PFSK-1 (cell line): ENCODE results near the gene TGFBR1.

Experiments
- FOXP2 ChIP-seq: optimal IDR thresholded peaks from 2 replicates; pipeline ENCODE3; 2011; ENCODE audit warnings: borderline replicate concordance, control low read depth, inconsistent platforms; ENCODE audit not compliant: insufficient read depth; ENCODE audit errors: extremely low read length, extremely low read depth
- POLR2AphosphoS5 ChIP-seq: IDR thresholded peaks from 2 replicates; pipeline ENCODE4 v1.6.1; 2012; ENCODE audit warnings: low read depth, mild to moderate bottlenecking, control low read depth, low read length, moderate library complexity
- REST ChIP-seq, 2 experiments: IDR thresholded peaks; 2 replicates each; pipeline versions ENCODE4 v1.6.1 to v1.8.0; 2011 to 2012; ENCODE audit warnings: low read depth in 2 of 2, low read length in 2 of 2, control low read depth in 1 of 2, inconsistent platforms in 1 of 2, mild to moderate bottlenecking in 1 of 2, moderate library complexity in 1 of 2; ENCODE audit not compliant: insufficient read depth in 1 of 2
- SIN3A ChIP-seq: IDR thresholded peaks from 2 replicates; pipeline ENCODE4 v1.6.1; 2012; ENCODE audit warnings: mild to moderate bottlenecking, low read length, moderate library complexity, borderline replicate concordance; ENCODE audit not compliant: insufficient read depth
- TAF1 ChIP-seq: IDR thresholded peaks from 2 replicates; pipeline ENCODE4 v1.6.1; 2012; ENCODE audit warnings: low read length, control low read depth, borderline replicate concordance; ENCODE audit not compliant: insufficient read depth

DNA sequence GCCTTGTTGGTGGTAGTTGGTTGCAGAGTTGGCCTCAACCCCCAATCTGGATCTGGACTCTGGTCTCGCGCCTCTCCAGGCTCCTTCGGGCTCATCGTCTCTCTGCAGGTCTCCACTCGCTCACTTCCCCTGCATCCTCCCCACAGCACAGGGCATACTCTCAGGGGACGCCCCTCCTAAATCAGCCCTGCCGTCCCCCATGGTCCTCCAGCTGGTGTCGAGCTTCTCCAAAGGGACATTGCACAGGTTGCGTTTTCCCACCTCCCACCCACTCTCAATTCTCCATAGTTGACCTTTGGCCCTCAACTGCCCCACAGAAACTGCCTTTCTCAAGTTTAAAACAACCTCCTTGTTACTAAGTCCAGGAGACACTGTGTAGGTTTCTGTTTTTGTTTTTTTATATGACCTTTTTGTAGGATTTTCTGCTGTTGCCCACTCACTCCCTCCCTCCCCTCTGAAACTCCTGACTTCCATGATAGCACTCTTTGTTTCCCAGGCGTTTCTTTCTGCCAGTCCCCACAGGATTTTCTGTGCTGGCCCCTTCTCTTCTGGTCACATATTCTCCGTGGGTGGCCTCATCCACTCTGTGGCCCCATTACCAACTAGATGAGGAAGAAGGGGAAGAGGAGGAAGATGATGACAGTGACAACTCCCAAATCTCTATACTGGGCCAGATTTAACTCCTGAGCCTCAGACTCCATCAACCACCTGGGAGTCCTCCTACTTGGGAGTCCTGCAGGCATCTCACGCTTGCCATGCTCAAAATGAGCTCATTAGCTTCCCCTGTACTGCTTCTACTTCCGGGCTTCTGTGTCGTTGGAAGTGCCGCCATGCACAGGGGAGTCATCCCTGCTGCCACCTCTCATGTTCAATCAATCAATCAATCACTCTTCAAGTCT is 66.6 kb downstream of the TGFBR1 start:
- no peak for TF ChIP-seq REST (IDR thresholded peaks at IDR 0.05; ENCODE audit: insufficient read depth in 1 of 2, low read depth in 2 of 2, low read length in 2 of 2)
- TF ChIP-seq SIN3A = no peak
- TF ChIP-seq POLR2AphosphoS5 = no peak
- no peak for TF ChIP-seq TAF1
- TF ChIP-seq FOXP2 = no peak
